CD14-positive monocyte (primary cell): Measurements from ENCODE around the gene ZBTB17. TPM values are rescaled to one million over a fixed set of nuclear protein-coding genes. Genes with fewer than 3 reads are reported as not detected.
A peak's percentile ranks its signal among the peaks of the same experiment; 100 is the strongest.

Experiments
- DNase-seq, 3 donors: peaks; one replicate each; pipeline ENCODE4 v3.0.0-alpha.2; 2011 to 2022
- H2AFZ ChIP-seq: 2 replicates; pipeline ENCODE4 v1.6.0; 2012; ENCODE audit warnings: mild to moderate bottlenecking, low read depth, low read length, inconsistent platforms; ENCODE audit not compliant: insufficient read depth, poor library complexity, severe bottlenecking
- H3K27ac ChIP-seq, 2 donors: 1 replicate in 1 of 2; 2 replicates in 1 of 2; pipeline ENCODE4 v1.5.1; 2012 to 2013; ENCODE audit warnings: low read length in 2 of 2, control low read depth in 1 of 2, inconsistent platforms in 1 of 2, low read depth in 1 of 2, mild to moderate bottlenecking in 1 of 2
- H3K27me3 ChIP-seq, 2 donors: one replicate each; pipeline versions ENCODE4 v1.6.0 to v1.6.1; 2011 to 2013; ENCODE audit warnings: low read length in 2 of 2; ENCODE audit not compliant: control insufficient read depth in 2 of 2, insufficient read depth in 2 of 2
- H3K36me3 ChIP-seq, 2 donors: replicated peaks in 1 of 2; 1 replicate in 1 of 2; 2 replicates in 1 of 2; pipeline versions ENCODE4 v1.5.1 to v1.6.1; 2012 to 2013; ENCODE audit warnings: low read length in 2 of 2, control low read depth in 1 of 2, inconsistent platforms in 1 of 2, mild to moderate bottlenecking in 1 of 2; ENCODE audit not compliant: insufficient read depth in 2 of 2, control insufficient read depth in 1 of 2
- H3K4me1 ChIP-seq, 2 donors: 1 replicate in 1 of 2; 2 replicates in 1 of 2; pipeline versions ENCODE4 v1.5.1 to v1.6.1; 2012 to 2013; ENCODE audit warnings: low read length in 2 of 2, control low read depth in 1 of 2, inconsistent platforms in 1 of 2, mild to moderate bottlenecking in 1 of 2, moderate library complexity in 1 of 2; ENCODE audit not compliant: insufficient read depth in 2 of 2, control insufficient read depth in 1 of 2
- H3K4me2 ChIP-seq: replicated peaks from 2 replicates; pipeline ENCODE3; 2012; ENCODE audit warnings: low read length, moderate library complexity, mild to moderate bottlenecking; ENCODE audit not compliant: poor library complexity, severe bottlenecking; ENCODE audit errors: extremely low read depth
- H3K4me3 ChIP-seq, 3 experiments: fragments of 200-600 bp in 1 of 3; sonication (generic) in 1 of 3; replicated peaks in 1 of 3; 1 replicate in 2 of 3; 2 replicates in 1 of 3; pipeline ENCODE4 v1.5.1; 2011 to 2013; ENCODE audit warnings: low read length in 3 of 3, mild to moderate bottlenecking in 3 of 3, control low read depth in 2 of 3, low read depth in 2 of 3, inconsistent platforms in 1 of 3, moderate library complexity in 1 of 3
- H3K79me2 ChIP-seq: 2 replicates; pipeline ENCODE4 v1.6.0; 2012; ENCODE audit warnings: mild to moderate bottlenecking, control low read depth, inconsistent platforms, low read length, moderate library complexity; ENCODE audit not compliant: insufficient read depth
- H3K9ac ChIP-seq: 2 replicates; pipeline ENCODE4 v1.6.0; 2017; ENCODE audit warnings: low read length, mild to moderate bottlenecking; ENCODE audit not compliant: insufficient read depth, poor library complexity, severe bottlenecking
- H3K9me3 ChIP-seq, 2 donors: replicated peaks in 1 of 2; 1 replicate in 1 of 2; 2 replicates in 1 of 2; pipeline versions ENCODE4 v1.5.1 to v1.6.1; 2012 to 2013; ENCODE audit warnings: low read length in 2 of 2, control low read depth in 1 of 2; ENCODE audit not compliant: control insufficient read depth in 1 of 2, insufficient read depth in 1 of 2
- H4K20me1 ChIP-seq: 2 replicates; pipeline ENCODE4 v1.6.0; 2012; ENCODE audit warnings: mild to moderate bottlenecking, low read length, control low read depth, moderate library complexity; ENCODE audit not compliant: insufficient read depth
- H3K27ac Mint-ChIP-seq, 7 donors: one replicate each; pipeline ENCODE4 v1.8.0; 2020; ENCODE audit warnings: mild to moderate bottlenecking in 7 of 7, mixed read lengths in 7 of 7, moderate library complexity in 6 of 7, inconsistent platforms in 2 of 7
- H3K27me3 Mint-ChIP-seq, 3 donors: one replicate each; pipeline ENCODE4 v1.8.0; 2021 to 2022; ENCODE audit warnings: low read depth in 3 of 3, mild to moderate bottlenecking in 3 of 3, mixed read lengths in 3 of 3, moderate library complexity in 3 of 3, inconsistent platforms in 1 of 3
- H3K36me3 Mint-ChIP-seq, 2 donors: one replicate each; pipeline ENCODE4 v1.8.0; 2020; ENCODE audit warnings: mixed read lengths in 2 of 2, inconsistent platforms in 1 of 2, mild to moderate bottlenecking in 1 of 2
- H3K4me1 Mint-ChIP-seq: one replicate; pipeline ENCODE4 v1.8.0; 2020; ENCODE audit warnings: mild to moderate bottlenecking, mixed read lengths
- H3K4me3 Mint-ChIP-seq, 2 donors: one replicate each; pipeline ENCODE4 v1.8.0; 2020; ENCODE audit warnings: mild to moderate bottlenecking in 2 of 2, mixed read lengths in 2 of 2, moderate library complexity in 1 of 2
- H3K9me3 Mint-ChIP-seq, 7 donors: one replicate each; pipeline ENCODE4 v1.8.0; 2020 to 2022; ENCODE audit warnings: mixed read lengths in 7 of 7, mild to moderate bottlenecking in 6 of 7, moderate library complexity in 6 of 7, inconsistent platforms in 2 of 7
- CTCF ChIP-seq: fragments of 200-600 bp; IDR thresholded peaks from one replicate; pipeline ENCODE4 v1.8.0; 2022; ENCODE audit warnings: antibody characterized with exemption, mild to moderate bottlenecking
- WGBS: methylation state at CpG from one replicate; pipeline ENCODE4 v1.1.5; 2013; ENCODE audit warnings: missing lambda C conversion rate; ENCODE audit not compliant: insufficient coverage; 5-methylcytosine and 5-hydroxymethylcytosine counted together
- intact Hi-C, 2 donors: fragments of 100-400 bp; cut with micrococcal nuclease; formaldehyde crosslinking; loops; one replicate each; pipeline versions ENCODE4 v1.15.0 to v1.15.1; 2023
- polyA plus RNA-seq, 3 donors: library from polyadenylated mRNA; depleted of rRNA in 1 of 3; unstranded in 2 of 3; stranded (reverse) in 1 of 3; fragments of 300-500 nt in 2 of 3; fragments of >200 nt in 1 of 3; fragmentation: Illumina TruSeq in 2 of 3; gene quantifications; 1 replicate in 2 of 3; 2 replicates in 1 of 3; pipeline ENCODE4 v1.2.3, GENCODE V29; 2012 to 2021

ZBTB17 gene
- polyA plus RNA-seq, 3 donors: 2.8 to 93.3 (median 7.6) TPM

- TF ChIP-seq CTCF: peak; percentile 22
- WGBS: 67% methylated on average over 12 of the region's 14 CpGs
- Histone ChIP-seq H3K79me2 (no peaks in the 10 kb centered on the region), H3K4me2 (no peak overlapping the region), H3K27me3 (no peaks in the 10 kb centered on the region), H3K9me3 (no peaks in the 10 kb centered on the region), H3K4me1 (no peaks in the 10 kb centered on the region), H4K20me1 (peaks cover 97% of the 10 kb centered on the region), H3K9ac (no peak overlapping the region), H2AFZ (no peak overlapping the region), H3K36me3 (peaks cover 95 to 100% of the 10 kb centered on the region in 2 donors), H3K27ac (peak overlapping the region; percentile 9 to 68), H3K4me3 (no peak overlapping the region)
- H3K27me3 Mint-ChIP-seq: peaks cover 0 to 4% (median 1%) of the 10 kb centered on the region in 3 donors
- no peaks in the 10 kb centered on the region for H3K9me3 Mint-ChIP-seq
- peak overlapping the region; percentile 69 to 94 (median 87) for H3K27ac Mint-ChIP-seq
- intact Hi-C loops: loop anchor here (5.0 kb wide), 2 partner anchors 40 to 55 kb away; partner anchors contain the start of gene ZBTB17 (in 1 of the 2)
- H3K36me3 Mint-ChIP-seq: peaks cover 86 to 100% of the 10 kb centered on the region in 2 donors
- peaks cover 4% of the 10 kb centered on the region for H3K4me1 Mint-ChIP-seq
- peak; percentile 36 to 63 (median 45) for DNase-seq
- H3K4me3 Mint-ChIP-seq: no peak overlapping the region
Measured at GRCh38 chr1:15937706-15938168, 38.2 kb downstream of the ZBTB17 start.

- 93% methylated on average over 7 of the region's 7 CpGs for WGBS
- Mint-ChIP-seq H3K4me1 (peaks cover 4% of the 10 kb centered on the region), H3K4me3 (no peak overlapping the region), H3K9me3 (no peaks in the 10 kb centered on the region), H3K27me3 (peaks cover 0 to 4% (median 1%) of the 10 kb centered on the region in 3 donors), H3K27ac (peak overlapping the region; percentile 46 to 94 (median 87)), H3K36me3 (peaks cover 87 to 100% of the 10 kb centered on the region in 2 donors)
- Histone ChIP-seq H3K4me1 (no peaks in the 10 kb centered on the region), H4K20me1 (peaks cover 97% of the 10 kb centered on the region), H3K9ac (no peak overlapping the region), H3K27me3 (no peaks in the 10 kb centered on the region), H3K27ac (peak overlapping the region; percentile 9 to 68), H3K36me3 (peaks cover 95 to 100% of the 10 kb centered on the region in 2 donors), H3K9me3 (no peaks in the 10 kb centered on the region), H3K4me2 (no peak overlapping the region), H2AFZ (no peak overlapping the region), H3K4me3 (no peak overlapping the region), H3K79me2 (peaks cover 4% of the 10 kb centered on the region)
- DNase-seq: no peak
- no peak for TF ChIP-seq CTCF
- intact Hi-C loops: loop anchor here (5.0 kb wide), 2 partner anchors 40 to 55 kb away; partner anchors contain the start of gene ZBTB17 (in 1 of the 2)
Measured at GRCh38 chr1:15937146-15937545, 38.8 kb downstream of the ZBTB17 start.
